Measurements from ENCODE around the gene ABLIM2.

The ABLIM2 gene

DNA sequence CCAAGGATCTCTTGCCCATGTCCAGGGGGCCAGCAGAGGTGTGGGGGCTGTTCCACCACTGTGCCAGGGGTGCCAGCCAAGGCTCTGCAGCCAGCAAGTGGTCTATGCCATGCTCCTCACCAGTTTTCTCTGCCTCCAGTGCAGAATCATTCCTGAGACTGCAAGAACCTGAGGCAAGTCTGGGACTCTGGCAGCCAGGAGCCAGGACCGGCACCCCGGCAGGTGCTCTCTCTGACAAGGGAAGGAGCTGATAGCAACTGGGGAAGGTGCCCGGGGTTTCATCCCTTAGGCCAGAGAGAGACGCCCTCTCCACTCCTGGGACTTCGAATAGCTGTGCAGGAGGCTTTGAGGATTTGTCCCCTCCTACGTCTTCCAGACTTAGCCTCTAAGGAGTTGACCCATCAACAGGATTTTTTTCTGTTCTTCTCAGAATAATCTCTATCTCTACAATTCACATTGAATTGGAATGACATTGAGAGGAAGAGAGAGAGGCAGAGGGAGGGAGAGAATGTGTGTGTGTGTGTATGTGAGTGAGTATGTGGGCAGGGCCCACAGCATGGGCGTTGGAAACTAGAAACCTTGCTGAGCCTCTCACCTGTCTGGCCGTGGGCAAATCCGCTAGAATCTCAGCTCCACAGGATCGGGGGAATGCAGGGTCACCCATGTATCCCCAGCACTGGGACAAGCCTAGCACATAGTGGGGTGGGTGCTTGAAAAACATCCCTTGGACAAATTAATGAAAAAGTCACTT lies 144.5 kb downstream of the ABLIM2 start:
- FAIRE-seq: no peak
- no peak for DNase-seq (ENCODE audit: insufficient read length, low spot score)

DNA sequence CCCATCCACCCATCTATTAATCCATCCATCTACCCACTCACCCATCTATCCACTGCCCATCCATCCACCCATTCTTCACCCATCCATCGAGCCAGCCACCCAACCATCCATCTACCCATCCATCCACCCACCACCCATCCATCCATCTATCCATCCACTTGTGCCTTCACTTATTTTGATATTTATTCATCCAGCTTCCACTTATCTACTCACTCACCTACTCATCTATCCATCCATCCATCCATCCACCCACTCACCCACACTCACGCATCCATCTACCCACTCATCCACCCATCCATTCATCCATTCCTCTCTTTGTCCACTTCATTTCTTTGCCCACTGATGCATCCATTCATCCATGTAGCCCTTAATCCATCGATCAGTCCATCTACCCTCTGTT lies 146.1 kb downstream of the ABLIM2 start:
- DNase-seq (ENCODE audit: insufficient read length, low spot score) (no peak), FAIRE-seq (peak; percentile 42)

- FAIRE-seq: no peak
- DNase-seq (ENCODE audit: insufficient read length, low spot score): peak; percentile 50
Measured at GRCh38 chr4:8010618-8011017, 148.0 kb downstream of the ABLIM2 start.

DNA sequence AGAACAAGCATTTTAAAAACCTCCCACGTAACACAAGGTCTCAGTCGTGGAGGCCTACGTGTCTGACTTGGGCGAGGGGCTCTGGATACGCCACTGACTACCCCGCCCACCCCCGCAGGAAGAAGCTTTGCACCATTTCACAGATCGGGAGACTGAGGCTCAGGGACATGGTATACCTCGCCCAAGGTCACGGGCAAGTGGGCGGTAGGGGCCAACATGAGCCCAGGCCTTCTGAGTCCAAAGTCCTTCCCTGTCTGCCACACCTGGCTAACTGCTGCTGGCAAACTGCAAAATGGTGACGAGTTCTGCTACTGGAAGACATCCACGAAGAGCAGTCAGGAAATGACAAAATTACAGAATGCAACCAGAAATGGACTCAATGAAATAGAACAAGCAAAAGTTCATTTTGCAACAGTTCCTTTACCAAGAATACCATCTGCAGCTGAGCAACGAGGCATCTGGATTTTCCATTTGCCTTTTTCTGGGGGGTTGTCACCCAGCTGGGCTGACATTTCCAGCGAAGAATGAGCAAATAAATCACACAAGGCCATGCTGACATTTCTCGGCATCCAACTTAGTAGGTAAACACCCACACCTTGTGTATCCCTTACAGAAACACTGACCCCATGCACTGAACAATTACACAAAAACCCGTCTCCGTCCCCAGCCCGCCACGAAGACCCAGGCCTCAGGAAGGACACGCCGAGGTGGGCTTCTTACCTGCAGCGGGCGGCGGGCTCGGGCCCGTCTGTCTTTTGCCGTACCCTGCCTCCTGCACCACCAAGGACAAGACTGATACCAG lies 148.7 kb downstream of the ABLIM2 start:
- FAIRE-seq: no peak
- DNase-seq (ENCODE audit: insufficient read length, low spot score): no peak

GRCh38 chr4:8009097-8009496 lies 149.5 kb downstream of the ABLIM2 start:
- DNase-seq (ENCODE audit: insufficient read length, low spot score) (no peak), FAIRE-seq (no peak)

GRCh38 chr4:8008391-8008790 lies 150.2 kb downstream of the ABLIM2 start:
- FAIRE-seq (no peak), DNase-seq (ENCODE audit: insufficient read length, low spot score) (no peak)

- DNase-seq (ENCODE audit: insufficient read length, low spot score): no peak
- FAIRE-seq: no peak
Measured at GRCh38 chr4:8007581-8007980, 151.0 kb downstream of the ABLIM2 start.

GRCh38 chr4:8006471-8006870 lies 152.1 kb downstream of the ABLIM2 start:
- FAIRE-seq (no peak), DNase-seq (ENCODE audit: insufficient read length, low spot score) (no peak)

DNA sequence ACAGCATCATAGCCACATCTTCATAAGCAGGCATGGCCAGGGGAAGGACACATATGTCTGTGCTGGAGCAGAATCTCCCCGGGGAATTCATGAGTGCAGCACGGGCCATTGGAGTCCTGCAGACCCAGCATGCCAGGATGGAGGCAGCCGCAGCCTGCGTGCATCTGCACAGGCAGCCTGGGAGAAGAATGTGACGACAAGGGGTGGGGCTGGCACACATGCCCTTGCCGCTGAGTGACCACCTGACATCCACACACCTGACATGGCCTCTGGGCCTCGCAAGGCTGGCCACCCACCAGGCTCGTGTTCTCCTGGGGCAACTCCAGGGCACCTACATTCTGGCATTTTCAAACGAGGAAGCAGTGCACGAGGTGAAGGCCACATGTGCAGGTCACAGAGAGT lies 152.8 kb downstream of the ABLIM2 start:
- DNase-seq (ENCODE audit: insufficient read length, low spot score): no peak
- no peak for FAIRE-seq

DNA sequence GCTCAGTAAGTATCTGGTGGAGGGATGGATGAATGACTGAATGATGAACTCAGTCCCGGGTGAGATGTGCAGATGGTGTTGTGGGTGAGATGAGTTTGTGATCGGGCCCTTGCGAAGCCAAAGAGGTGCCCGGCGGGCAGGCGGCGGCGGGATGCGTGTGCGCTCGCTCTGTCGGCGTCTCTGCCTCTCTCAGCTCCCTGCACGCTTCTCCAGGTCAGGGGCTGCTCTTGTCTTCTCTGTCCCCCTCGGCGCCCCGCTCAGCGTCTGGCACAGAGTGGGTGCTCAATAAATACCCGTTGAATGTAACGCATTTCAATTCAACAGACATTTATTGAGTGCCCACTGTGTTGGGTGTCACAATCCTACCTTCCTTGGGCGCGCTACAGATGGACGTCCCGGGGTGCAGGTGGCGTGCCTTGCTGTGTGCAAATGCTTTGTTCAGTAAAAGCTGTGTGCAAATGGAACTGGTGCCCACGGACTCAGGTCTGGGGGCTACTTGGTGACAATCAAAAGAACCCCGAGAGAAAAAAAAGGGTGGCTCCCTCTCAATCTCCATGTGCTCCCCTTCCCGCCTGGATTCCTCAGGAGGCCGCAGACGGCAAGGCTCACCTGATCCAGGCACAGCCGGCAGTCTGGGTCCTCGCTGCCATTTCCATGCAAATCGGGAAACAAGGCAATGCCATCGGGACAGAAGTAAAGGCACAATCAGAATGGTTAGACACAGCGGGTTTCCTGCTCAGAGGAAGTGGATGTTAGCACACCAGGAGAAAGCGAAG lies 153.4 kb downstream of the ABLIM2 start:
- FAIRE-seq (no peak), DNase-seq (ENCODE audit: insufficient read length, low spot score) (no peak)

GRCh38 chr4:8004066-8004465 lies 154.5 kb downstream of the ABLIM2 start:
- FAIRE-seq: no peak
- no peak for DNase-seq (ENCODE audit: insufficient read length, low spot score)

DNA sequence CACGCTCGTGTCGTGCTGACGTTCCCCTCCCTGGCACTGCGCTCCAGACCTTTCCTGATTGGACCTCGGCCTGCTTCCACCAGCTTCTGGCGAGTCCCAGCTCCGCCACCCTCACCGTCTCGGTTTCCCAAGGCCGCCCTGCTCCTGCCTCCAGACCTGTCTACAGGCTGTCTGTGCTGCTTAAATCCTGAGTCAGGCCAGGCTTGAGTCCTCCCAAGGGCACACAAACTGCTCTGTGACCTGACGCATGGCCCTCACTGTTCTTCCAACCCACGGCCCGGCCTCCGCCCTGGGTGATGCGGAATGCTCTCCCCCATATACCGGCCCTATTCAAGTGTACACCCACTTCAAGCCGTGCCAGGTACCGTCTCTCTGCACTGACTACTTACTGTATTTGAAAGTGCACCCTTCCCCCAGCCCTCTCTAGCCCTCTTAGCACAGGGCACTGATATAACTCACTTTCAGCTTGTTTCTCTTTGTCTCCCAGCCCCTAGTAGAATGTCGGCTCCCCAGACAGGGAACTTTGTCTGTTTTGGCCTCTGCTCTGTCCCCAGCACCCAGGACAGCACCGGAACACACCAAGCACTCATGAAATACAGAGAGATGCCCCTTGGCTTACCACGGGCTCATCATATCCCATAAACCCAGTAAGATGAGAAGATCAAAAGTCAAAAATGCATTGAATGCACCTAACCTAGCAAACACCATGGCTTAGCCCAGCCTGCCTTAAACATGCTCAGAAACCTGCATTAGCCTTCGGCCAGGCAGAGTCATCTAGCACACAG lies 155.9 kb downstream of the ABLIM2 start:
- DNase-seq (ENCODE audit: insufficient read length, low spot score): no peak
- no peak for FAIRE-seq

- FAIRE-seq: no peak
- no peak for DNase-seq (ENCODE audit: insufficient read length, low spot score)
Measured at GRCh38 chr4:8001564-8002355, 156.9 kb downstream of the ABLIM2 start.

DNA sequence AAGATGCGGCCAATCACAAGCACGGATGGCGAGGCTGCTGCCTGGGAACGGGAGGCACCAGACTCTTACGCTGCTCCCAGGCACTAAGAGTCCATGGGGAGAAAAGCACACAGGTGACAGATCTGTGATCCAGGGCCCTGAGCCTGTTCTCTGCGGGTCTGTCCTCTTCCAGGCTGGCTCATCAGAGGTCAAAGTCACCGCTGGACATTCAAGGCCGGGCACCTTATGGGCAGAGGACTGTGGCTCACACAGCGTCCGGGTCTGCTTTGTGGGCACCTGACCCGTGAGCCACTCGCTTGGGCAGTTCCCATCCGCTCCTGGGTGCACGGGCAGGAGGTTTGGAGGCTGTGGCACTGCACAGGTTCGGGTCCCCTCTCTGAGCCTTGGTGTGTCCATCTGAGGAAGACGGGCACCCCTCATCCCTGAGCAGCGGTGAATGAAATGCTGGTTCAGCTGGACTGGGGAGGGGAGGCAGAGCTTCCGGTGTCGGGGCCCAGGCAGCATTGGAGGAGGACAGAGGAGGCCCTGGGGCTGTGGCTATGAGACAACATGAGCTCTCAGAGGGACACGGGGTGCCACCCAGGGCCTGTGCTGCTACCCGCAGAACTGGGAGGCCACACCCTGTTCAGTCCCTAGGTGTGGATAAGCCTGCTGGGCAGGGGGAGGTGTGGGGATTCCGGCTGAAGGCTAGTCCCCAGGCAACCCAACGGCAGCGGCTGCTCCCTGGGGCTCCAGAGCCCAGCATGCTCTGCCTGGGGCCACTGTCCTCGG lies 157.7 kb downstream of the ABLIM2 start:
- no peak for FAIRE-seq
- DNase-seq (ENCODE audit: insufficient read length, low spot score): no peak

DNA sequence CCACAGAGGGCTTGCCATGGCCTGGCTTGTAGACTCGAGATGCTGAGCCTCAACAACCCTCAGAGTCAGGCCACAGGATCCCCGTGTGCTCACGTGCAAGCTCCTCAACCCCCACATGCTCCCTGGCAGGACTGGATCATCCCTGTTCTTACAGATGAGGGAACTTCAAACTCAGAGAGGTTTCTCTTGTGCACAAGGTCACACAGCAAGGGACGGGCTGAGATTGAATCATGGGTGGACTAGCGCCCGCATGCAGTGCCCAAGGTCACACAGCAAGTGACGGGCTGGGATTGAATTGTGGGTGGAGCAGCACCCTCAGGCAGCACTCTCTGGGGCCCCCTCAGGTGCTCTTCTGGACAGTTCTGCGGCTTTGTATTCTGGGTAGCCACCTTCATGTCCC lies 158.4 kb downstream of the ABLIM2 start:
- DNase-seq (ENCODE audit: insufficient read length, low spot score) (no peak), FAIRE-seq (no peak)

- DNase-seq (ENCODE audit: insufficient read length, low spot score) (no peak), FAIRE-seq (no peak)
Measured at GRCh38 chr4:7999695-8000094, 158.9 kb downstream of the ABLIM2 start.

DNA sequence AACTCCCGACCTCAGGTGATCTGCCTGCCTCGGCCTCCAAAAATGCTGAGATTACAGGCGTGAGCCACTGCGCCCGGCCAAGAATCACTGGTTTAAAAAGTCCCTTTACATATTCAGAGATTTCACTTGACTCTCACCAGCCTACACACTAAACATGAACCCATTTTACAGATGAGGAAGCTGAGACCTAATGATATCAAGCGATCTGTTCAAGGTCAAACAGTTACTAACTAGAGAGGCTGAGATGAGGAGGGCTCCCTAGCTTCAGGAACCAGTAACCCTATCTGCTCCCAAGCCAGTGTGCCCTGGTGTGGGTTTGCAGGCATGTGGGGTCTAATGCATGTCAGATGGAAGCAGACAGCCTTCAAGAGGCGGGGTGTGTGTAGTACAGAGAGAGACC lies 159.3 kb downstream of the ABLIM2 start:
- FAIRE-seq: no peak

GRCh38 chr4:7998447-7998846 lies 160.2 kb downstream of the ABLIM2 start:
- no peak for DNase-seq (ENCODE audit: insufficient read length, low spot score)
- FAIRE-seq: no peak

More for the DNA sequence above, 159.3 kb downstream of the ABLIM2 start:
- DNase-seq (ENCODE audit: insufficient read length, low spot score): no peak

- no peak for FAIRE-seq
- no peak for DNase-seq (ENCODE audit: insufficient read length, low spot score)
Measured at GRCh38 chr4:7995866-7996265, 162.7 kb downstream of the ABLIM2 start.
